ENCODE results near the gene SLC15A3.

The SLC15A3 gene

GRCh38 chr11:60927061-60927592, 24.8 kb downstream of the SLC15A3 start:
- no peak for DNase-seq

- DNase-seq: no peak
Measured at GRCh38 chr11:60926500-60926899, 25.5 kb downstream of the SLC15A3 start.

- no peak for DNase-seq
Measured at GRCh38 chr11:60925868-60926267, 26.1 kb downstream of the SLC15A3 start.

DNA sequence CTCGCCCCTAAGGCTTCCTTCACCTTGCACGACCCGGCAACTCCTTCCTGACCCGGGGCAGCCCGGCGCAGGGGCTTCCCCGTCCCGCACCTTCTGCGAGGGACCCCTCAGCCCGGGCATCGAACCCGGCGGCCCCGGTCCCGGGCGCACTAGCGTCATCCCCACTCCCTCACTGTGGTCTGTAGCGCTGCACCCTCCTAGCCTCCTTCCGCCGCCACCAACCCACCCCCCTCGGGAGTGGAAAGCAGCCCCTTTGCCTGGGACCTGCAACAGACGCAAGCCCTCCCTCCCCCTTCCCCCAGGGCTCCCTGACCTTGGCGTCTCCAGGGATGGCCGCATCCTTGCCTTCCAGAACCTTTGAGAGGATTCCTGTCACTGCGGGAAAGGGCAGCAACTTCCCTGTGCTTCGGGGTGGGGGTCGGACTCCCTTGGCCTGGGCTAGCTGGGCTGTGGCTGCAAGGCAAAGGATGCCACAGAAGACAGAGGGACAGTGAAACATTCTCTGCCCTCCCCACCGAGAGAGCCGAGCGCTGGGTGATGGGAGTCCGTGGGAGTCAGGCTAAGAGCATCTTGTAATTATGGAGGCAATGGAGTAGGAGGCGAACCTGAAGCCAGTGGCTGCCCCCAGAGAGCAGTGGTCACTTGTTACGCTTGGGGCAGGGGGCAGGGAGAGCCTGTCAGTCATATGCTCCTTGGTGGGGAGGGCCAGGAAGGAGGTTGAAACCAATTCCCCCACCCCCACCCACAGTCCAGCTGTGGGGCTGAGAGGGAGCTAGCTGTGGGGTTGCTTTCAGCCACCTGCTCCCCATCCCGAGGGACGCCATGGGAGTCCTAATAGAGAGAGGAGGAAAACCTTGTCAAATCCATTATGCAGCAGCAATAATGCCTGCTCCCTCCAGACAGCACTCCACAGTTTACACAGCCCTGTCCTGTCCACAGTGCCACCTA, 26.8 kb downstream of the SLC15A3 start:
- peak; percentile 90 for DNase-seq

- peak; percentile 92 for DNase-seq
Measured at GRCh38 chr11:60924110-60924905, 27.7 kb downstream of the SLC15A3 start, which contains the start of gene TMEM132A. TSS of gene TMEM132A (plus strand) at chr11:60924460. CDS start at chr11:60924634, 174 bp downstream.

DNA sequence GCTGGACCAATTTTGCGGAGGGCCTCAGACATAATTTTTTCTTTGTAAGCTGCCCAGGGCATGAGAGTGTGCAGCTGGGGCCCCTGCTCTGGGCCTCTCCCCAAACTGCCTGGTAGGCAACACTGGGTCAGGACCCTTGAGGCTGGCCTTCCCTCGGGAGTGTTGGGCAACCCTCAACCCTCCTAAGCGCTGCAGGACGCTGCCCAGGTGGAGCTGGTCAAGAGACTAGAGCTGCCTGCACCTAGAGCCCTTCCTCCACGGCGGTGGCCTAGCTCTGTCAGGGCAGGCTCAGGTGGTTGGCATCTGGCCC, 28.2 kb downstream of the SLC15A3 start:
- no peak for DNase-seq

- DNase-seq: no peak
Measured at GRCh38 chr11:60923326-60923725, 28.6 kb downstream of the SLC15A3 start.

DNA sequence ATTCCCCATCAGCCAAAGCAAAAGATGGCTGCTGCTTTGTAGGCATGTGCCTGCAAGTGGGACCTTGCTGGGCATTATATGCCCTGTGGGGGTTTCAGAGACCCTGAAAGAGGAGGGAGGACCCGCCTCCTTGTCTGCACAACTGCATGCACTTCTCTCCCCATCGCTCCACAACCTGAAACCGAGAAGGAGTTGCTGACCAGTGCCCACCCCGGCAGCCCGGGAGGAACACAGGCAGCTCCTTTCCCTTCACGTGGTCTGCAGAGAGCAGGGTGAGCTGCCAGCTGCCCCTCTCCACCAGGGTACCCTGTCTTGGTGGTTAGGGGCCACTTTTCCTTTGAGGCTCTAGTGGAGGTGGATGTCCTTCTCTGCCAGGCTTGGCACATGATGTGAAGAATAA, 29.1 kb downstream of the SLC15A3 start:
- no peak for DNase-seq

DNA sequence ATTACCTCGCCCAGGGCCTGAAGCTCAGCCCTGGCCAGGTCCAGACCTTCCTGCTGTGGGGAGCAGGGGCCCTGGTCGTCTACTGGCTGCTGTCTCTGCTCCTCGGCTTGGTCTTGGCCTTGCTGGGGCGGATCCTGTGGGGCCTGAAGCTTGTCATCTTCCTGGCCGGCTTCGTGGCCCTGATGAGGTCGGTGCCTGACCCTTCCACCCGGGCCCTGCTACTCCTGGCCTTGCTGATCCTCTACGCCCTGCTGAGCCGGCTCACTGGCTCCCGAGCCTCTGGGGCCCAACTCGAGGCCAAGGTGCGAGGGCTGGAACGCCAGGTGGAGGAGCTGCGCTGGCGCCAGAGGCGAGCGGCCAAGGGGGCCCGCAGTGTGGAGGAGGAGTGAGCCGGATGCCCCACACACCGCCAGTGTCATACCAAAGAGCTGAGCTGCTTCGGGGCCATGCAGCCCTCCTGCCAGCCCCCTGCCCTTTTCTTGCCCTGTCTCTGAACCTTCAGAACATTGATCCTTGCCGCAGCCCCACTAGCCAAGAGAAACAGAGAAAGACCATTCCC, 30.1 kb downstream of the SLC15A3 start:
- no peak for DNase-seq

GRCh38 chr11:60921259-60921658, 30.7 kb downstream of the SLC15A3 start:
- no peak for DNase-seq

GRCh38 chr11:60919956-60920355, 32.0 kb downstream of the SLC15A3 start:
- no peak for DNase-seq

GRCh38 chr11:60919320-60919719, 32.7 kb downstream of the SLC15A3 start:
- DNase-seq: no peak

GRCh38 chr11:60918939-60919265, 33.1 kb downstream of the SLC15A3 start:
- no peak for DNase-seq

- DNase-seq: no peak
Measured at GRCh38 chr11:60918251-60918938, 33.6 kb downstream of the SLC15A3 start.

DNA sequence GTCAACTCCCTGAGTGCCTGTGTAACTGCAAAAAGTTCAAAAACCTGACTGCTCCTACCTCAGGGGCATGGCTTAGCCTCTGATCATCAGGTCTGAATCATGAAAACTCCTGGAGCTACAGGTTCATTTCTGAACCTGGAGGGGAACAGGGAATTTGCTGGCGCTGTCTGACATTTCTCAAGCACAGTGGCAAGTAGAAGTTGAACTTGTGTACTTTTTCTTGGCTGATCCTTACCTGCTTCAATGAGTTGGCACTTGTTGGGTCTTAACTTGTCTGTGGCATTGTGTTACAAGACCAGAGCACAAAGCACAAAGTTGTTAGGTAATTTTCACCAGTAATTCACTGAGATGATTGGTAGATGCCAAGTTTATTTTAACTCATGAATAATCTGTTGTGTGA, 34.7 kb downstream of the SLC15A3 start:
- DNase-seq: no peak

DNA sequence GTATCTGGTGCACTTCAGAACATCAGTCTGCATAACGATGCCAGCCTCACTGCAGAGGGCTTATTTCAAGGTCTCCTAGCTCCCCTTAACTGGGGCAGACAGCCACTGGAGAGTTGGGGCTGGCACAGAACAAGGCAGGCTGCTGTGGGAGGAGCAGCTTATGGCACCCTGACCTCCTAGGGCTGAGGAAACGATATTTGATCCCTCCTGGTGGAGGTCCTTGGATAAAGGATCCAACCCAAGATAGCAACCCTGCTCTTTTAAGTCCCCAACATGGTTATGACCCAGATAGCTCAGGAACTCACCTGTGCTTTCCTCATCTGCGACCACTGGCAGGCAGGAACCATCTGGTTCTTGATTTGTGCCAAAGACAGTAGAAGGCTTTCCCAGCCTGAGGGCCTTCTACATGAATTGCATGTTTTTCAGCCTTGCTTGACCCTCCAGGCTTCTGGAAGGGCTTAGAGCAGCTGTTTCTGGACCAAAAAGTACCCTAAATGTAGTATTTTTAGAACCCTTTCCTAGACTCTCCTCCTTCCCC, 35.2 kb downstream of the SLC15A3 start:
- no peak for DNase-seq

DNA sequence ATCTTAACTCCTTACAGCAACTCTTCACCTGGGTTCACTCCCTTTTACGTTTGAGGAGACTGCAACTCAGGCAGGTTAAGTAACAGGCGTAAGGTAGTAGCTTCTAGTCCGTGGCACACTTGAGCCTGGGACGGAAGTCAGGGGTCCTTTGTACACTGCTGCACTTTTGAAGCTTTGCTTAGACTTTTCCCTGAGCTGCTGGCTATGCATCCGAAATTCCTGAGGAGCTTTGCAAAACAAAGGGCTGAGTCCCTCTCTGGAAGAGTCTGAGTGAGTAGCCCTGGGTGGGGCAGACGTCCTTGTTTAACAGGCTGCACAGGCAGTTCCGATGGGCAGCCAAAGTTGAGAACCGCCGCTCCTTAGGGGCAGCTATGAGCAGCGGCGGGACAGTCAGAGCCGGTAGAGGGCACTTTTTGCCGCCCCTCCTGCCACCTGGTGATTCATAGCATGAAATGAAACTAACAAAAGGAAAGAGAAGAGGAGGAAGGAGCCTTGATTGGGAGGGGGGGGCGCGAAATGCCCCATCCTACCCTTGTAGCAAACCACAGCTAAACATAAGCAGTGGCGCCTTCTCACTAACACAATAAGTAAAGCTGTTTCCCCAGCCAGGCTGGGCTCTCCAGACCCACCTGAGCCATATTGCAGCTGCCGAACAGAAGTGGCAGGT, 36.6 kb downstream of the SLC15A3 start:
- peak; percentile 66 for DNase-seq

DNA sequence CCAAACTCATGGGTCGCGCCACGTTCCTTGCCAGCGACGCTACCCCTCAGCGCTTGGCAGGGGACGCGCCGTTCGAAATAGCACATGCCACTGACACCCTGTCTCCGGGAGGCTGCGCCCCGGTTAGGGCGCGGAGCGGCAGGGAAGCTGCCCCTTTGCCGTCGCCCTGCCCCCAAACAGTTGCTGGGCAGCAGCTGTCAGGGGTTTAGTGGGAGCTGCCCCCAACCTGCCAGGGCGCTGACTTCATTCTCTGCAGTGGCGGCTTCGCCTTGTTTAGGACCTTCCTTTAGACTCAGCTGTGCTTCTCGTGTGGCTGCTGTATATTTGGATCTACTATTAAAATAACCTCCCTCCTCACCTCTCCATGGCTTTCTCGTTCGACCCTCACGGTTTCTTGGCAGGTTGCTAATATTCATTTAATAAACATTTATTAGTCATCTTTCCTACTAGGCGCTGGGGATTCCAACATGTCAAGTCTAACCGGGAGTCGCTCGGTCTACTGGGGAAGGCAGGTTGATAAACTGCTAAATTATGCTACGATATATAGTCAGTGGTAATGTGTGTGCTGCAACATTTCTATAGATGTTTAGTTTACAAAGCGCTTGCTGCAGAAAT, 37.2 kb downstream of the SLC15A3 start:
- DNase-seq: peak; percentile 68

GRCh38 chr11:60913793-60914632, 38.0 kb downstream of the SLC15A3 start, which contains the start of gene TMEM109:
TSS of gene TMEM109 (plus strand) at chr11:60914158. CDS start at chr11:60919694, 5,536 bp downstream.
- DNase-seq: peak; percentile 98

- no peak for DNase-seq
Measured at GRCh38 chr11:60912851-60913528, 39.0 kb downstream of the SLC15A3 start.
